Natural killer cell (primary cell): ENCODE measurements around the gene MIDN. TPM values are rescaled to one million over a fixed set of nuclear protein-coding genes. Genes with fewer than 3 reads are reported as not detected.

ENCODE experiments used
- ATAC-seq, 3 donors: fragments of 150-1000 bp in 2 of 3; fragments of 200-7000 bp in 1 of 3; cut with Tn5 transposase; 1 replicate in 1 of 3; 2 replicates in 2 of 3; pipeline ENCODE4 v1.10.0; 2021; ENCODE audit warnings: mild to moderate bottlenecking in 2 of 3, moderate library complexity in 2 of 3
- DNase-seq, 2 donors: peaks; one replicate each; pipeline versions ENCODE4 v3.0.0 to v3.0.0-alpha.2; 2013 to 2021; ENCODE audit warnings: mixed read lengths in 1 of 2
- H3K27ac ChIP-seq: one replicate; pipeline ENCODE4 v1.5.1; 2013; ENCODE audit warnings: mild to moderate bottlenecking, low read length
- H3K27me3 ChIP-seq: one replicate; pipeline ENCODE4 v1.6.1; 2013; ENCODE audit warnings: low read length; ENCODE audit not compliant: control insufficient read depth, insufficient read depth
- H3K36me3 ChIP-seq: one replicate; pipeline ENCODE4 v1.6.1; 2013; ENCODE audit warnings: low read length; ENCODE audit not compliant: control insufficient read depth, insufficient read depth
- H3K4me1 ChIP-seq: one replicate; pipeline ENCODE4 v1.6.1; 2013; ENCODE audit warnings: low read length; ENCODE audit not compliant: control insufficient read depth, insufficient read depth
- H3K4me3 ChIP-seq: one replicate; pipeline ENCODE4 v1.5.1; 2013; ENCODE audit warnings: low read length
- H3K9me3 ChIP-seq: one replicate; pipeline ENCODE4 v1.6.1; 2013; ENCODE audit warnings: low read length; ENCODE audit not compliant: control insufficient read depth, insufficient read depth
- H3K27ac Mint-ChIP-seq, 2 donors: one replicate each; pipeline ENCODE4 v1.8.0; 2022; ENCODE audit warnings: mild to moderate bottlenecking in 2 of 2, mixed read lengths in 2 of 2, moderate library complexity in 1 of 2
- H3K27me3 Mint-ChIP-seq, 2 donors: one replicate each; pipeline ENCODE4 v1.8.0; 2022; ENCODE audit warnings: low read depth in 2 of 2, mixed read lengths in 2 of 2
- H3K36me3 Mint-ChIP-seq: one replicate; pipeline ENCODE4 v1.8.0; 2022; ENCODE audit warnings: mixed read lengths
- H3K4me1 Mint-ChIP-seq, 2 donors: one replicate each; pipeline ENCODE4 v1.8.0; 2022; ENCODE audit warnings: mixed read lengths in 2 of 2
- H3K4me3 Mint-ChIP-seq: one replicate; pipeline ENCODE4 v1.8.0; 2022; ENCODE audit warnings: mild to moderate bottlenecking, moderate library complexity, mixed read lengths
- H3K9me3 Mint-ChIP-seq, 2 donors: one replicate each; pipeline ENCODE4 v1.8.0; 2022; ENCODE audit warnings: mixed read lengths in 2 of 2
- WGBS: methylation state at CpG from one replicate; pipeline ENCODE4 v1.1.7; 2013; ENCODE audit warnings: missing lambda C conversion rate; ENCODE audit not compliant: insufficient coverage; 5-methylcytosine and 5-hydroxymethylcytosine counted together
- intact Hi-C: fragments of 100-400 bp; cut with micrococcal nuclease; formaldehyde crosslinking; loops from one replicate; pipeline ENCODE4 v1.14.2; 2022
- total RNA-seq, 4 donors: library from RNA; stranded (reverse); fragments of 120-200 nt in 1 of 4; gene quantifications; one replicate each; pipeline versions ENCODE4 v1.2.3 to v1.2.4, GENCODE V29; 2013 to 2022
- TF ChIP-seq, protein P1 (sequence below): fragments of 200-600 bp; IDR thresholded peaks from one replicate; pipeline ENCODE4 v1.8.0; 2022; ENCODE audit warnings: antibody characterized with exemption

MIDN gene
- total RNA-seq, 3 donors from 2014 or later (not counting 1 experiment from before 2014, with no cell fraction given), result 296 to 367 (median 314) TPM

DNA sequence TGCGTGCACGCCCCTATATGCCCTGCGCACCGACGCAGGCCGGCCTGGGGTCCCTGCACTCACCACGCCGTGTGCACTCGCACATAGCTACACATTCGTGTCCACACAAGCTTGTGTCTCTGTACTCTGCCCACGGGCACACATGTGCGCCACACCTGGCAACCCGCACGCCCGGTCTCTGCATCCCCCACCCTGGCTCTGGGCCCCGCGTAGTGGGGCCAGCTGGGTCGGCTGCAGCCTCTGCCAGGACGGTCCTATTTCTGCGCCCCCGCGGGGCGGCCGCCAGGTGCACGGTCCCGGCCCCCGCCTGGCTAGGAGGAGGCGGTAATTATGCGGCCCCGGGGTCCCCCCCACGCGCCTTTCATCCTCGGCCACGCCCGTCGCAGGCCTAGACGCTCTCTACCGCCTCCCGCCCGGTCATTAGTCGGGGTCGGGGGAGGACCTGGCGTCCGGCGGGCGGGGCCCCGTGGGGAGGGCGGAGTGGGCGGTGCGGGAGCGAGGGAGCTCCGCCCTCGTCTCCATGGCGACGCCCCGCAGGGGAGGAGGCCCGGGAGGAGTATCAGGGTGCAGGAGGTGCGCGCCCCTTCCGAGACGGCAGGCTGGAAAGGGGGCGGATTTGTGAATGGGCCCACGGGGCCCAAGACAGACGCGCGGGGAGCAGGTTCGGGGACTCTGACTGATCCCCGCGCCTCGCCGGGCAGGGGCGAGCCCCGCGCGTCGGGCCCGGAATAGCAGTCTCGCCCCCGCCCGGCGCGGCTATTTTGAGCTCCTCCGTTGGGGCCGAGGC is 17.9 kb downstream of the MIDN start:
- peaks cover 83% of the 10 kb centered on the region for H3K4me1 ChIP-seq
- Mint-ChIP-seq H3K4me3 (peak overlapping the region; percentile 72), H3K4me1 (peaks cover 53 to 67% of the 10 kb centered on the region in 2 donors), H3K27ac (peak overlapping the region; percentile 21 to 97), H3K36me3 (no peaks in the 10 kb centered on the region), H3K9me3 (no peaks in the 10 kb centered on the region), H3K27me3 (no peaks in the 10 kb centered on the region)
- H3K27me3 ChIP-seq, result no peaks in the 10 kb centered on the region
- H3K27ac ChIP-seq, result peak overlapping the region; percentile 70
- no peaks in the 10 kb centered on the region for H3K9me3 ChIP-seq
- ATAC-seq (peak; percentile 41 to 66 (median 53)), DNase-seq (peak; percentile 89 to 91)
- H3K4me3 ChIP-seq, result peak overlapping the region; percentile 28
- TF ChIP-seq, protein P1, sequence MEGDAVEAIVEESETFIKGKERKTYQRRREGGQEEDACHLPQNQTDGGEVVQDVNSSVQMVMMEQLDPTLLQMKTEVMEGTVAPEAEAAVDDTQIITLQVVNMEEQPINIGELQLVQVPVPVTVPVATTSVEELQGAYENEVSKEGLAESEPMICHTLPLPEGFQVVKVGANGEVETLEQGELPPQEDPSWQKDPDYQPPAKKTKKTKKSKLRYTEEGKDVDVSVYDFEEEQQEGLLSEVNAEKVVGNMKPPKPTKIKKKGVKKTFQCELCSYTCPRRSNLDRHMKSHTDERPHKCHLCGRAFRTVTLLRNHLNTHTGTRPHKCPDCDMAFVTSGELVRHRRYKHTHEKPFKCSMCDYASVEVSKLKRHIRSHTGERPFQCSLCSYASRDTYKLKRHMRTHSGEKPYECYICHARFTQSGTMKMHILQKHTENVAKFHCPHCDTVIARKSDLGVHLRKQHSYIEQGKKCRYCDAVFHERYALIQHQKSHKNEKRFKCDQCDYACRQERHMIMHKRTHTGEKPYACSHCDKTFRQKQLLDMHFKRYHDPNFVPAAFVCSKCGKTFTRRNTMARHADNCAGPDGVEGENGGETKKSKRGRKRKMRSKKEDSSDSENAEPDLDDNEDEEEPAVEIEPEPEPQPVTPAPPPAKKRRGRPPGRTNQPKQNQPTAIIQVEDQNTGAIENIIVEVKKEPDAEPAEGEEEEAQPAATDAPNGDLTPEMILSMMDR, result no peak
- intact Hi-C loops, result loop anchor here (1.0 kb wide), 2 partner anchors 17 to 22 kb away; no protein-coding TSS in a partner anchor
- peaks cover 12% of the 10 kb centered on the region for H3K36me3 ChIP-seq
- WGBS, result 2% methylated on average over 84 of the region's 84 CpGs

DNA sequence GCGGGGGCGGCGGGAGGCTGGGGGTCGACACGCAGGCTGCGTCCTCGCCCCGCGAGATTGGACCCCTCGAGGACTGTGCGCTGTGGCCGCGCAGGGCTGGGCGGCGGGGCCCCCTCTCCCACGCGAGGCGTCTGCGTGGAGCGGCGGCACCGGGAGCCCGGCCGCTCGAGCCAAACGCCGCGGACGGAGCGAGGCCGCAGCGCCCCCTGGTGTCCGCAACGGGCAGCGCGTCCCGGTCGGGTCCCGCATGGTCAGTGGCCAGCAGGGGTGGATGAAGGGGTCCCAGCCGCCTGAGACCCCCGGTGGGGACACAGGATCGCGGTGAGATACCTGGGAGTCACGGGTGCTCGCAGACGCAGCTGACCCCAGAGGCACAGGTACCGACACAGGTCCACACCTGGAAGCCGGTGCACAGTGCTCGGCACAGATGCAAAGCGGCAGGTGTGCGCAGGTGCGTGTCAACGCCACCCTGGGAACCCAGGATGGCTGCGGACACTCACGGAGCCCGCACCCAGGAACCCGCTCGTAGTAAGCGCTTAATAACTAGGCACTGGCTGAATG is 18.6 kb downstream of the MIDN start:
- ATAC-seq (peak; percentile 16 to 49 (median 33)), DNase-seq (peak; percentile 82 to 88)
- H3K4me1 Mint-ChIP-seq, result peaks cover 53 to 67% of the 10 kb centered on the region in 2 donors
- no peaks in the 10 kb centered on the region for H3K27me3 Mint-ChIP-seq
- H3K27ac Mint-ChIP-seq, result peak overlapping the region; percentile 94 to 97
- peak overlapping the region; percentile 12 for H3K4me3 ChIP-seq
- intact Hi-C loops, result loop anchor here (1.0 kb wide), 2 partner anchors 18 to 23 kb away; no protein-coding TSS in a partner anchor
- under 1% methylated on average over 59 of the region's 59 CpGs for WGBS
- H3K27ac ChIP-seq, result peak overlapping the region; percentile 70
- H3K4me1 ChIP-seq, result peaks cover 83% of the 10 kb centered on the region
- H3K36me3 Mint-ChIP-seq, result no peaks in the 10 kb centered on the region
- peak overlapping the region; percentile 73 for H3K4me3 Mint-ChIP-seq
- H3K27me3 ChIP-seq, result no peaks in the 10 kb centered on the region
- no peaks in the 10 kb centered on the region for H3K9me3 Mint-ChIP-seq
- H3K9me3 ChIP-seq, result no peaks in the 10 kb centered on the region
- H3K36me3 ChIP-seq, result peaks cover 19% of the 10 kb centered on the region
- TF ChIP-seq, protein P1, result peak; percentile 99

DNA sequence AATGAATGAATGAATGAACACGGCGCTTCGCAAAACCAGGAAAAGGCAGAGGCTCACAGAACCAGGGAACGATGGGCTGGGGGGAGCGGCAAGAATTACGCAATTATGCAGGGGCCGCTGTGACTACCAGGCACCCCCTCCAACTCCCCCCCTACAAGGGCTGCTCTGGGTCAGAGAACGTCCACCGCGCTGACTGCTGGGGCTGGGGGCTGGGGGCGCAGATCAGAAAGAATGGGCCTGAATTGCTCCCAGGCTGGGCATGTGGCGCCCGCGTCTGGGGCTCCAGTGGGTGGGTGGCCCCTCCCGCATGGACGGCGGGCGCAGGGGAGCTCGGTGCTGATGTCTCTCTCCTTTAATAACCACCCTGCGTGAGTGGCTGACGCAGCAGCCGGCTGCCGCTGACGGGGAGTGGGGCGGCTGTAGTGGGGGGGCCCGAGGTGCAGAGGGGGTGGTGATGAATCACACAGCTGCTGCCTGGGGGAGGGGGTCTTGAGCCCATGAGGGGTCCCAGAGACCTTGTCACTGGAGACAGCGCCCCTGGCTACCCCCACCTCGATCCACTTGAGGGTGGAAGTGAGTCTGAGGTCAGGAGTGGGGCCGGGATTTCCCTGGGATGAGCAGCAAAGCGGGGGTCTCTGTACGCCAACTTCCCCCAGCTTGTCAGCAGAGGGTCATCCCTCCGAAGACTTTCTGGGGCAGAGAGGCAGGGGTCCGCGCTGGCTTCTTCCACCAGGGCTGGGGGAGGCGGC is 19.3 kb downstream of the MIDN start:
- Histone ChIP-seq H3K27me3 (no peaks in the 10 kb centered on the region), H3K9me3 (no peaks in the 10 kb centered on the region), H3K27ac (no peak overlapping the region), H3K4me1 (peaks cover 83% of the 10 kb centered on the region), H3K36me3 (peaks cover 25% of the 10 kb centered on the region), H3K4me3 (no peak overlapping the region)
- no peak for ATAC-seq
- intact Hi-C loops, result no loop called here
- peak; percentile 49 to 54 for DNase-seq
- peak overlapping the region; percentile 73 for H3K4me3 Mint-ChIP-seq
- TF ChIP-seq, protein P1, result no peak
- 32% methylated on average over 32 of the region's 35 CpGs for WGBS
- H3K9me3 Mint-ChIP-seq, result no peaks in the 10 kb centered on the region
- peaks cover 52 to 69% of the 10 kb centered on the region in 2 donors for H3K4me1 Mint-ChIP-seq
- H3K27ac Mint-ChIP-seq, result peak overlapping the region; percentile 94 to 97
- H3K36me3 Mint-ChIP-seq, result peaks cover 3% of the 10 kb centered on the region
- H3K27me3 Mint-ChIP-seq, result no peaks in the 10 kb centered on the region
